Kidney (tissue), 14 donors: ENCODE results near the gene CEP131. TPM values are rescaled to one million over a fixed set of nuclear protein-coding genes. Genes with fewer than 3 reads are reported as not detected.

ENCODE experiments used
- DNase-seq, 5 donors: peaks; one replicate each; pipeline ENCODE4 v3.0.0-alpha.2; 2013 to 2020
- FAIRE-seq: peaks from 2 replicates; lab custom pipeline; 2012; peaks lifted over from hg19 to GRCh38; lab: Jason Lieb, UNC
- H3K27ac ChIP-seq, 2 donors: one replicate each; pipeline ENCODE4 v1.7.0; 2013; ENCODE audit warnings: low read depth in 2 of 2, low read length in 2 of 2, inconsistent platforms in 1 of 2
- H3K27me3 ChIP-seq: one replicate; pipeline ENCODE4 v1.7.1; 2013; ENCODE audit warnings: low read length, inconsistent platforms; ENCODE audit not compliant: control insufficient read depth, insufficient read depth
- H3K36me3 ChIP-seq, 3 donors: one replicate each; pipeline versions ENCODE4 v1.7.0 to v1.7.1; 2013; ENCODE audit warnings: low read length in 3 of 3, control low read depth in 1 of 3, inconsistent platforms in 1 of 3; ENCODE audit not compliant: insufficient read depth in 3 of 3, control insufficient read depth in 2 of 3
- H3K4me1 ChIP-seq, 3 donors: one replicate each; pipeline versions ENCODE4 v1.7.0 to v1.7.1; 2013; ENCODE audit warnings: low read length in 3 of 3, inconsistent platforms in 1 of 3, low read depth in 1 of 3; ENCODE audit not compliant: control insufficient read depth in 2 of 3, insufficient read depth in 2 of 3
- H3K4me3 ChIP-seq, 3 donors: one replicate each; pipeline versions ENCODE4 v1.7.0 to v1.8.1; 2013; ENCODE audit warnings: low read length in 3 of 3, control low read depth in 1 of 3, inconsistent platforms in 1 of 3
- H3K9ac ChIP-seq, 3 donors: one replicate each; pipeline versions ENCODE4 v1.7.0 to v1.7.1; 2013; ENCODE audit warnings: low read length in 3 of 3, control low read depth in 1 of 3, inconsistent platforms in 1 of 3
- H3K9me3 ChIP-seq, 3 donors: one replicate each; pipeline versions ENCODE4 v1.7.0 to v1.7.1; 2013; ENCODE audit warnings: low read length in 3 of 3, control low read depth in 1 of 3, inconsistent platforms in 1 of 3; ENCODE audit not compliant: control insufficient read depth in 2 of 3, insufficient read depth in 1 of 3
- CTCF ChIP-seq: IDR thresholded peaks from 3 replicates; pipeline ENCODE4 v1.5.1; 2012; ENCODE audit warnings: mild to moderate bottlenecking, moderate library complexity, borderline replicate concordance; ENCODE audit not compliant: insufficient read depth; ENCODE audit errors: extremely low read depth
- intact Hi-C: fragments of 100-400 bp; cut with DNase I; formaldehyde crosslinking; loops from one replicate; pipeline ENCODE4 v1.11.1; 2022
- polyA plus RNA-seq: library from polyadenylated mRNA; stranded (reverse); fragments of 350-450 nt; fragmentation: Illumina TruSeq; extraction: RNeasy Lipid Tissue Mini Kit (QIAGEN cat#74804); gene quantifications from one replicate; pipeline ENCODE4 v1.2.3, GENCODE V29; 2014; ENCODE audit warnings: low read depth, low replicate concordance; ENCODE audit not compliant: insufficient read depth
- total RNA-seq: library from RNA; stranded (reverse); fragmentation: NEBNext Ultra II Directional; extraction: Animal tissue kit (Norgen Biotek cat#: 25700); gene quantifications from one replicate; pipeline ENCODE4 v1.2.1, GENCODE V29; 2021
- donor health status: control.
- donor health status: control.
- donor health status: control.
- donor health status: control.
- donor health status: control.
- donor health status: DM: yes; HTN: yes; CAD: no.
- donor health status: Normal renal cell carcinoma (clear cell type).

CEP131 gene
- total and polyA plus RNA-seq, 2 donors from 2014 or later: 6.9 to 7.5 TPM

GRCh38 chr17:81184555-81184954 is 38.2 kb downstream of the CEP131 start:
- Histone ChIP-seq H3K27ac (no peak overlapping the region), H3K9ac (no peak overlapping the region), H3K4me3 (no peak overlapping the region), H3K9me3 (no peaks in the 10 kb centered on the region), H3K27me3 (no peaks in the 10 kb centered on the region), H3K36me3 (no peaks in the 10 kb centered on the region), H3K4me1 (no peaks in the 10 kb centered on the region)
- DNase-seq: peak in 4 of 5 donors; percentile 72 to 80 (median 73)
- intact Hi-C loops: no loop called here
- no peak for FAIRE-seq
- no peak for TF ChIP-seq CTCF

GRCh38 chr17:81183807-81184206 is 39.0 kb downstream of the CEP131 start:
- FAIRE-seq (no peak), DNase-seq (no peak)
- intact Hi-C loops: no loop called here
- Histone ChIP-seq H3K9ac (no peak overlapping the region), H3K27ac (no peak overlapping the region), H3K36me3 (no peaks in the 10 kb centered on the region), H3K4me3 (no peak overlapping the region), H3K4me1 (no peaks in the 10 kb centered on the region), H3K27me3 (no peaks in the 10 kb centered on the region), H3K9me3 (no peaks in the 10 kb centered on the region)
- TF ChIP-seq CTCF: no peak

GRCh38 chr17:81183316-81183715 is 39.4 kb downstream of the CEP131 start:
- H3K4me3 ChIP-seq: no peak overlapping the region
- intact Hi-C loops: no loop called here
- no peaks in the 10 kb centered on the region for H3K27me3 ChIP-seq
- no peak overlapping the region for H3K9ac ChIP-seq
- no peak overlapping the region for H3K27ac ChIP-seq
- no peaks in the 10 kb centered on the region for H3K4me1 ChIP-seq
- H3K9me3 ChIP-seq: no peaks in the 10 kb centered on the region
- H3K36me3 ChIP-seq: no peaks in the 10 kb centered on the region
- DNase-seq (no peak), FAIRE-seq (no peak)
- no peak for TF ChIP-seq CTCF

GRCh38 chr17:81182596-81182995 is 40.2 kb downstream of the CEP131 start:
- FAIRE-seq: no peak
- DNase-seq: no peak
- H3K27me3 ChIP-seq: no peaks in the 10 kb centered on the region
- H3K4me1 ChIP-seq: no peaks in the 10 kb centered on the region
- H3K9ac ChIP-seq: no peak overlapping the region
- intact Hi-C loops: no loop called here
- no peak overlapping the region for H3K27ac ChIP-seq
- no peak for TF ChIP-seq CTCF
- no peaks in the 10 kb centered on the region for H3K36me3 ChIP-seq
- no peak overlapping the region for H3K4me3 ChIP-seq
- H3K9me3 ChIP-seq: no peaks in the 10 kb centered on the region
